HG03064 (cell line): Measurements from ENCODE around the gene MEF2C.

Experiments
- ATAC-seq: cut with Tn5 transposase; IDR thresholded peaks from one replicate; pipeline ENCODE4 v1.9.1; 2021; ENCODE audit warnings: low read depth; ENCODE audit not compliant: unreplicated experiment

MEF2C gene

DNA sequence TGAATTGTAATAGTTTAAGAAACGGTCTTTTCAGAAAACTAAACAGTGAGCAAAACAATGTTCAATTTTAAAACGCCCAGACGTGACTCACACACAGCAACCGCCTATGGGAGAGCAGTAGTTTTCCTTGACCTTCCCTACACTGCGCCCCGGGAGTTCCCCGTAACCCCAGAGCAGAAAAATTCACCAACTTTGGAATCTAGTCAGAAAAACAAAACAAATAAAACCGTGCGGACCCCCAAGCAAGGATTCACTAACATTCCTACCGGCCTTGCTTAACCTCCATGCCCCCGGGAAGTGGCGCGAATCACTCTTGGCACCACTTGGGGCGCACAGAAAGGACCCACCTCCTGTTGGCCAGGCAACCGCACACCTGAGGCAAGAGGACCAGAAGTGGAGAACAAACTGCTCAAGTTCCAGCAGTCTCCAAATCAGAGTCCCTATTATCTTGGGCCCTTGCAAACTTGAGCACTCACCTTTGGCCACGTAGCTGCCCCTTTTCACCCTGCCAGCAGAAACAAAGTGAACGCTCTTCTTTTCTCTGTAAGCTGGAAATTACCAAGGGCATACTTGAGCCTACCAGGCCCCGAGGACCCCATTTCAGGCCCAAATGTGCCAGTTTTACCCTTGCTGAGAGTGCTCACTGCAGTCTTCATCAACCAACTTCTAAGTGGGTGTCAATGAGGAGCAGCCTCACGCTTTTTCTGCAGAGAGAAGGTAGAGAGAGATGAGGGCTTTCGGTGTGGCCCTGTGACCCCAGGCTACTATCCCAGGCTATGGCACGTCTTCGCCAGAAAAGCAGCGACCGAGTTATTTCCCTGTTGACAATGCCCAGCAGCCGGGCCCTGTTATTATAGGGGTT lies 189.7 kb downstream of the MEF2C start:
- no peak for ATAC-seq

- no peak for ATAC-seq
Observed at GRCh38 chr5:88691945-88692868, 190.8 kb downstream of the MEF2C start.

GRCh38 chr5:88691230-88691582 lies 191.8 kb downstream of the MEF2C start:
- no peak for ATAC-seq

DNA sequence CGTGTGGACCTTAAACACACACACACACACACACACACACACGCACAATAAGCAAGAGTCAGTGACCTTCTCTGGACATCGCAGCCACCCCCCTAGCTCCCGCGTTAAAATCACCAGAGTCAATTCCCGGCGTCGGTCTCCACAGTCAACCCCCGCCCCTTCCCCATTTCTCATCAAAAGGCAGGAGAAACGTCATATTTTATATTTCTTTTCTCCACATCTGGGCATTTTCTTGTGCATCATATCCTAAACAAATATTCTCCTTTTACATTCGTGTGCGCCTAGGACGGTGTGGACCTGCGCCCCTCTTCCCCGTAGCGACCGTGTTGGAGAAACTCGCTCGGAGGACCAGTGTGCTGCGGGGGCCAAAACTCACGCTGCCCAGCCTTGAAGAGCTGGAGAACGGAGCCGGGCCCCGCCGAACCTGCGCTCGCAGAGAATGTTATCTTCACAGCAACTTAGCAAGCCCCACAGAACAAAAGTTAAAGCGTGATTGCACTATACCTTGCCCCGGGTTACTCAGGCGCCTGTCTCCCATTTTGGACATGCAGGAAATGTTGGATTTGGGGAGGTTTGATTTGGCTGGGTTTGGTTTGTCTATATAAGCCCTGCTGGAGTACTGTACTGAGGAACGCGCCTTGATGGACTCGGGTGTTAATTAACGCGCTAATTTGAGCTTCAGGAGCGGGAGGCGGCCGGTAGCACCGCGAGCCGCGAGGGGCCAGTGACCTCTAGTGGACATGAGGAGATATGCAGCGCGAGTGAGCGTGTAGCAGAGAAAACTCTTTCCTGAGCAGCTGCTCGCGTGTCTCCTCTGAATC lies 192.4 kb downstream of the MEF2C start:
- peak; percentile 82 for ATAC-seq

DNA sequence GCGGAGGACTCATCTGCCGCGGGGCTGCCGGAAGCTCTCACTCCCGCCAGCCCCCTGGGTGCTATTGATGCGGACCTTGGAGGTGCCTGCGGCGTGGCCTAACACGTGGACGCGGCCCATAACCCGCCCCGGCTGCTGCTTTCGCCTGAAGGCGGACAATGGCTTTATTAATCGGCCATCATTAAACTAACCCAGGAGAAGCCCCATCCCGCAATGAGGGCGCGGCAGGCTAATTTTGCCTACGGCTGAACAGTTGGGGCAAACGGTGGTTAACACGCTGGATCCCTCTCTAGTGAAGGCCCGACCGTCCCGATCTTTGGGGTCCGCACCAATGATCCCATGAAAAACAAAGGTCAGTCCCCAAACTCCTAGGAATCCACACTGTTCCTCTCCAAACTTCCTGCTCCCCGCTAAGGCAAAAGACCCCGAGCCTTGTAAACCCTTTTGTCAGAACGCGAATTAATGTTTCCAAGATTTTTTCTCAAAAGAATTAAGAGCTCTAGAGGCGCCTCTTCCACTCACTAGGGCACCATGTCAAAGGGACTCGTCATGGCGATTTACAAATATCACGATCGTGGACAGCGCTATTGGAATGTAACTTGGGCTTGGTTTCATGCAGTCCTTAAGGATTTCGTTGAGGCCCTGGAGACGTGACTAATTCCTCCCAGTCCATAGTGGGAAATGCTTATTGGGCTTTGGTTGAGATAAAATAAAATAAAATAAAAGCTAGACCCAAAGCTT lies 193.1 kb downstream of the MEF2C start:
- no peak for ATAC-seq

DNA sequence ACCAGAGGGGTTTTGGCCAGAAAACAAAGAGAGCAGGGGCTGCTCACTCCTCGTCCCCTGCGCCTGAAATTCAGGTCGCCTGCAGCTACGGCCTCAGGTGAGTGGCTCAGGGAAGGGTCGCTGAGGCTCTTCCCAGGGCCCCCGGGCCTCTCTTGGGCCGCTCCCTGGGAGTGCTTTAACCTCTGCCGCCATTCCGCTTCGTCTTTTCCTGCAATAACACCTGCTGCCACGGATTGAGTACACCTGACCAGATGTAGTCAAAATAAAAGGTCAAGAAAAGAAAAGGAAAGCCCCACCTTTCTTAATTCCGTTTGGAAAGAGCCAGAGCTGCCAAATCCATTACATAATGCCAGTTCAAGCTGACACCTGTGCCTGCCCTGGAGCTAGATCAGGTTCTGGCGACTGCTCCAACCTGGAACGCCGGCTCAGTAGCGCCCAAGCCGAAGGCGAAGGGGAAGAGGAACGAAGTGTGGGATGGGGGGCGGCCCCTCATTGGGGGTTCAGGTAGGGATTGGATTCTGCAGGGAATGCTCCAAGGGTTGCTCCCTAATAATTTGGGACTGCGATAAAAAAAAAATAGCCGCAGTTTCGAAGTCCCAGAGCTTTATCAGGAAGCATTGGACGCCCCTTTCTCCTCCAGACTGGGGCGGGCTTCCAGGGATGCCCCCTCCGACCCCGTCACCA lies 193.9 kb downstream of the MEF2C start:
- ATAC-seq: no peak

- ATAC-seq: no peak
Observed at GRCh38 chr5:88688156-88688983, 194.6 kb downstream of the MEF2C start.

GRCh38 chr5:88687373-88687911 lies 195.5 kb downstream of the MEF2C start:
- ATAC-seq: no peak

DNA sequence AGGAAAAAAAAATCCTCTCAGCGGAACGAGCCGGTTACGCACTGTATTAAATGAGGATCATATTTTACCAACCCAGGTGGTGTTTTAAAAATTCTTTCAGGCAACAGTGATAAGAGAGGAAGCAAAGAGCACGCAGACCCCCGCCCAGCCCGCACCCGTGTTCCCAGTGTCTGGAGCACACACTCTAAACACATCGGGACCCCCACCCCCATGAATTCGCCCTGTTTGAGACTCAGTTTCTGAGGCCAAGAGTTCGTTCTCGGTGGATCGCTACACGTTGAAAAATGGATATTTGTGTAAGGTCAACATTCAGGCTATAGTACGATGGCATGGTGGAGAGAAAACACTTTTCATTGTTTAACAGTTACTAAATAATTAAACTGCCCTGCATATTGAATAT lies 196.3 kb downstream of the MEF2C start:
- no peak for ATAC-seq

- ATAC-seq: no peak
Observed at GRCh38 chr5:88685591-88686541, 197.1 kb downstream of the MEF2C start.

DNA sequence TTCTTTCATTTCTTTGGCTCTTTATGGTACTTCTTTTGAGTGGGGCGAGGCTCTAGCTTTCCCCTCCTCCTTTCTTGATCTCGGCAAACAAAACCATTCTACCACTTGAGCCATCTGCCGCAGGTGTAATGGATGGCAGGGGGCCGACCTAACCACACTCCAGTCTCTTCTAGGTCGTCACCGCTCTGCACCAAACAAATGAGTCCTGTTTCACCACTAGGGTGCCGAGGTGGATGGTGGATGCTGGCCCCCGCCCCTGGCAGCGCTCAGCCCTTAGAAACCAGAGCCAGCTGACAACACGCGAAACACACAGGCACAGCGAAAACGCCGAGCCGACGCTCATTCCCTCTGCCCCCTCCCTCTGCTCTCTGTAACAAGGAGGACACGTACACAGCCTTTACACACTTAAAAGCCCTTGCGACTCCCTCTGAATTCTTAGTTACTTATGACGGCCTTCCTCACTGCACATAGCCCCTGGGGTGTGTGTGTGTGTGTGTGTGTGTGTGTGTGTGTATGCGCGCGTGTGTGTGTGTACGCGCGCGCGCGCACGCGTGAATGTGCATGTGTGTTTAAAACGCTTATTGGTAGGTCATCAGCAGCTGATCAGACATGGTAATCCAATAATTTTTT lies 199.4 kb downstream of the MEF2C start:
- no peak for ATAC-seq

DNA sequence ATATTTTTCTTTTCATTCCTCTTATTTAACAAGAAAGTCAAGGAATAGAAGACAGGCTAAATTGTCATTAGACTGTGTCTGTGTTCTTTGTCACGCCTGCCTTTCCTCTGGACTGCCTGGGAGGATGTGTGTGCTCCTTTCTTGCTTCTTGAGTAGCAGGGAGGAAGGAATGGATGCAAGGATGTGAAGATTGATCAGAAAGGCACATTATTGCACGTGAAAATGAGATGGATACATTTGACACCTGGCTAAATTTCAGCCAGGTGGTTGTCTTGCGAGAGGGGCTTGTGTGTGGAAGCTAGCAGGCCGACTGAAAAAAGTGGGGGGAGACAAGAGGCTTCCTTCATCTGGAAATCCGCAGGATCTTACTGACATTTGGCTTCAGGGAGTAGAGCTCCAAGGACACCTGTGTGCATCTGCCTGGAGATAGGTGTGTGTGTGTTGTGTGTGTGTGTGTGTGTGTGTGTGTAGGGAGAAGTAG lies 200.1 kb downstream of the MEF2C start:
- no peak for ATAC-seq

GRCh38 chr5:88682131-88682530 lies 200.9 kb downstream of the MEF2C start:
- ATAC-seq: no peak

DNA sequence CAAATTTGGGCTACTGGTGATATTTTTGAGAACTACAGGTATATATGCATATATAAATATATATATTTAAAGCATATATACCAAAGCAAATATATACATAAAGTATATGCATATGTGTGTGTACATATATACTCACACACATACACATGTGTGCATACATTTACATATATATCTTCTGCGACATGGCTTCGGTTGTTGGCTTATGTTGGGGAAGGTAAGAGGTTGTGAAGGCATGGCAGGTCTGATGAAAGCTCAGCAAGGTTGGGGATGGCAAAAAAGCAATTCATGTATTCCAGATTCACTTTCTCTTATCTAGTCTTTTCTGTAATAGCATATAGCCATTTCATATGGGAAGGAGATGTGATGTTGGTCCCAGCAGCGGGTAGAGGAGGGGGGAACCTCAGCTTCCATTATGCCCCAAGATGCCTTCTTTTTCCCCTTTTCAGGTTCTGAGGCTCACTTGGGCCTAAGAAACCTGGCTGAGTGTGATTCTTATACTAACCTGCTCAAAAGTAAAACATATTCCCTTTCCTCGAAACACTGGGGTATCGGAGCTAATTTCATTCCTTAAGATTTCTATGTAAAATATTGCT lies 201.7 kb downstream of the MEF2C start:
- ATAC-seq: no peak

DNA sequence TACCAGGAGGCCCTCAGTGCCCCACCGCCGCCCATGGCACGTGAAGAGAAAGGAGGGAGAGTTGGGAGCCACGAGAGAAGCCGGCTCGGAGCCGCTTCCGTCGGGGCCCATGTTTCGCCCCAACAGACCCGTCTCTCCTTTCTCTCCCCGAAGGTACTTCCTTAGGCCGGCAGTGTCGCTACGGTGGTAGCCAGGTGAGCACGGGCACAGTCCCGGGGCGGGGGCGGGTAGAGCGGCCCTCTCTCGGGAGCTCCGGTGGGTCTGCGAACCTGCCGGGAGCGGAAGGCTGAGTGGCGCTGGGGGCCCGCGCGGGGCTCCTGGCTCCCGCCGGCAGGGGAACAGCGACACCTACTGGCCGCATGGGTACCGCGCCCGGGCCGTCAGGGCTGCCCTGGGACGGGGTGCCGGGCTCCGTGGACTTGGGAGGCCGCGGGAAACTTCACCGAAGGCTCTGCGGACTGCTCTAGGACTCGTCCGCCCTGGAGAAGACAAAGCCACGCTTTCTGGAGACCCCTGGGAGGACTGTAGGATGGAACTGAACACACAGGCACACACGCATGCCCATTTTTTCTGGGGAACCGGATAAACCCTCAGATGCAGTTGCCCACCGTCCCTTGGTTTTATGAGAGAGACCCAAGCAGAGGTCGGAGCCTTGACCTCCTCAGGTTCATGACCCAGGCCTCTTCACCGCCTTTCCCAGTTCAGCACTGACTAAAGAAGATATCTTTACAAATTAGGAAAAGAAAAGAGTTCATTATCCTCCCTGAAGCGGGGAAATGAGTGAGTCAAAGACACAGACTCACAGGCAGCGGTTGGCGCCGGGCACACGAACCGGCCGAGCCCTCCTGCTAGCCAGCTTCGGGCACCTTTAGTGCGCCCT lies 202.5 kb downstream of the MEF2C start:
- peak; percentile 89 for ATAC-seq
